PC-3 (cell line): ENCODE results near the gene ZNF346. TPM values are rescaled to one million over a fixed set of nuclear protein-coding genes. Genes with fewer than 3 reads are reported as not detected.

Experiments
- ATAC-seq: fragments of 200-7000 bp; cut with Tn5 transposase; 2 replicates; pipeline ENCODE4 v1.9.1; 2020; ENCODE audit warnings: mild to moderate bottlenecking, moderate library complexity
- BruUV-seq: library from RNA; stranded (reverse); fragments of 400-500 nt; replicated peaks from 2 replicates; lab custom pipeline; 2021; lab: Mats Ljungman, UMichigan
- CTCF ChIA-PET: fragments of 300-600 bp; sonication (Branson Sonifier 250); formaldehyde crosslinking; loops from one replicate; lab custom pipeline; 2022; ENCODE audit warnings: antibody characterized with exemption; lab: Charles Lee
- POLR2A ChIA-PET: fragments of 300-600 bp; sonication (Branson Sonifier 250); formaldehyde crosslinking; loops from one replicate; lab custom pipeline; 2022; ENCODE audit warnings: antibody characterized with exemption; ENCODE audit not compliant: unreplicated experiment; lab: Charles Lee
- DNase-seq: peaks from one replicate; pipeline ENCODE4 v3.0.0-alpha.2; 2015
- H2AFZ ChIP-seq: fragments of 300-600 bp; sonication (generic); 2 replicates; pipeline ENCODE4 v1.6.0; 2016; ENCODE audit warnings: antibody characterized with exemption, low read length
- H3F3A ChIP-seq: fragments of 300-600 bp; sonication (generic); one replicate; pipeline ENCODE4 v1.6.0; 2017; ENCODE audit warnings: antibody characterized with exemption, low read length, control low read depth, mild to moderate bottlenecking; ENCODE audit not compliant: unreplicated experiment
- H3K27ac ChIP-seq: fragments of 300-600 bp; sonication (generic); 2 replicates; pipeline ENCODE4 v1.5.1; 2016; ENCODE audit warnings: mild to moderate bottlenecking, low read length
- H3K27me3 ChIP-seq: fragments of 300-600 bp; sonication (generic); 2 replicates; pipeline ENCODE4 v1.6.1; 2016; ENCODE audit warnings: low read length, mixed read lengths
- H3K36me3 ChIP-seq: fragments of 300-600 bp; sonication (generic); 2 replicates; pipeline ENCODE4 v1.6.1; 2016; ENCODE audit warnings: low read depth, mixed run types, low read length, mixed read lengths
- H3K4me1 ChIP-seq: fragments of 300-600 bp; sonication (generic); 2 replicates; pipeline ENCODE4 v1.5.1; 2016; ENCODE audit warnings: low read length; ENCODE audit not compliant: insufficient read depth
- H3K4me2 ChIP-seq: fragments of 300-600 bp; sonication (generic); 2 replicates; pipeline ENCODE4 v1.6.0; 2016; ENCODE audit warnings: low read length
- H3K4me3 ChIP-seq: fragments of 300-600 bp; sonication (generic); 2 replicates; pipeline ENCODE4 v1.5.1; 2016; ENCODE audit warnings: mild to moderate bottlenecking, low read length, mixed read lengths
- H3K79me2 ChIP-seq: fragments of 300-600 bp; sonication (generic); 2 replicates; pipeline ENCODE4 v1.6.1; 2017; ENCODE audit warnings: low read length, mixed read lengths
- H3K9ac ChIP-seq: fragments of 300-600 bp; sonication (generic); 2 replicates; pipeline ENCODE4 v1.6.0; 2016; ENCODE audit warnings: mild to moderate bottlenecking, low read length
- H3K9me2 ChIP-seq: fragments of 300-600 bp; sonication (generic); replicated peaks from 2 replicates; pipeline ENCODE4 v1.6.1; 2016; ENCODE audit warnings: mixed run types, low read length, mixed read lengths
- H3K9me3 ChIP-seq: fragments of 300-600 bp; sonication (generic); 2 replicates; pipeline ENCODE4 v1.6.1; 2016; ENCODE audit warnings: low read length, mixed read lengths
- H4K20me1 ChIP-seq: fragments of 300-600 bp; sonication (generic); 2 replicates; pipeline ENCODE4 v1.6.1; 2016; ENCODE audit warnings: low read length, mixed read lengths
- CTCF ChIP-seq: fragments of 300-600 bp; sonication (generic); conservative IDR thresholded peaks from 2 replicates; pipeline ENCODE4 v1.5.1; 2017; ENCODE audit warnings: antibody characterized with exemption, low read depth, mild to moderate bottlenecking, low read length
- EZH2 ChIP-seq: fragments of 300-600 bp; sonication (generic); IDR thresholded peaks from one replicate; pipeline ENCODE4 v1.6.1; 2017; ENCODE audit warnings: antibody characterized with exemption, mild to moderate bottlenecking, low read length; ENCODE audit not compliant: unreplicated experiment
- EZH2phosphoT487 ChIP-seq: fragments of 300-600 bp; sonication (generic); IDR thresholded peaks from 2 replicates; pipeline ENCODE4 v1.6.1; 2018; ENCODE audit warnings: mild to moderate bottlenecking, antibody characterized with exemption, low read length, borderline replicate concordance
- intact Hi-C: fragments of 100-400 bp; cut with micrococcal nuclease; formaldehyde crosslinking; loops from 2 replicates; pipeline ENCODE4 v1.9.0; 2023
- total RNA-seq: library from RNA; depleted of rRNA; stranded (reverse); fragments of >200 nt; gene quantifications from 2 replicates; pipeline ENCODE4 v1.2.3, GENCODE V29; 2014

The ZNF346 gene
- total RNA-seq, 1 experiment from 2014 or later: 38.9 TPM

DNA sequence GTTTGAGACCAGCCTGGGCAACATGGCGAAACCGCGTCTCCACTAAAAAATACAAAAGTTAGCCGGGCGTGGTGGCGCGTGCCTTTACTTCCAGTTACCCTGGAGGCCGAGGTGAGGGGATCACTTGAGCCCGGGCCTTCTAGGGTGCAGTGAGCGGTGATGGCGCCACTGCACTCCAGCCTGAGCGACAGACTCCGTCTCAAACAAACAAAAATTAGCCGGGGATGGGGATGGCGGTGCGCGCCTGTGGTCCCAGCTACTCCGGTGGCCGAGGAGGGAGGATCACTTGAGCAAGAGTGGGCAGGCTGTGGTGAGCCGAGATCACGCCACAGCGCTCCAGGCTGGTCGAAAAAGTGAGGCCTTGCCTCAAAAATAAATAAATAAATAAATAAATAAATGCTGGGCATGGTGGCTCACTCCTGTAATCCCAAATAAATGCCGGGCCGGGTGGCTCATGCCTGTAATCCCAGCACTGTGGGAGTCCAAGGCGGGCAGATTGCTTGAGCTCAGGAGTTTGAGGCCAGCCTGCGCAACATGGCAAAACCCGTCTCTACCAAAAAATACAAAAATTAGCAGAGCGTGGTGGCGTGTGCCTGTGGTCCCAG is 95.0 kb downstream of the ZNF346 start:
- H3K36me3 ChIP-seq: no peaks in the 10 kb centered on the region
- BruUV-seq: no TSS peak
- H3K27ac ChIP-seq: no peak overlapping the region
- POLR2A ChIA-PET: interaction anchor here (0.6 kb wide), 1 partner anchor 19 kb away, joined by 3 read pairs; no protein-coding TSS in a partner anchor
- no peak overlapping the region for H2AFZ ChIP-seq
- H3F3A ChIP-seq: no peaks in the 10 kb centered on the region
- no peaks in the 10 kb centered on the region for H3K9me3 ChIP-seq
- H3K4me1 ChIP-seq: no peaks in the 10 kb centered on the region
- no peaks in the 10 kb centered on the region for H3K9me2 ChIP-seq
- intact Hi-C loops: no loop called here
- TF ChIP-seq CTCF (no peak), EZH2 (no peak), EZH2phosphoT487 (no peak)
- DNase-seq (no peak), ATAC-seq (no peak)
- no peak overlapping the region for H3K4me2 ChIP-seq
- no peaks in the 10 kb centered on the region for H3K79me2 ChIP-seq
- no peak overlapping the region for H3K4me3 ChIP-seq
- H3K27me3 ChIP-seq: no peaks in the 10 kb centered on the region
- H4K20me1 ChIP-seq: no peaks in the 10 kb centered on the region
- CTCF ChIA-PET: no interaction called here
- H3K9ac ChIP-seq: no peak overlapping the region

GRCh38 chr5:177122566-177122965 is 100.1 kb downstream of the ZNF346 start:
- DNase-seq (no peak), ATAC-seq (no peak)
- Histone ChIP-seq H3K79me2 (no peaks in the 10 kb centered on the region), H3K36me3 (no peaks in the 10 kb centered on the region), H3K9me2 (no peaks in the 10 kb centered on the region), H4K20me1 (no peaks in the 10 kb centered on the region), H3K27ac (no peak overlapping the region), H3K4me3 (no peak overlapping the region), H3K27me3 (no peaks in the 10 kb centered on the region), H3K4me2 (no peak overlapping the region), H3K9ac (no peak overlapping the region), H3K9me3 (no peaks in the 10 kb centered on the region), H2AFZ (no peak overlapping the region), H3K4me1 (no peaks in the 10 kb centered on the region), H3F3A (no peaks in the 10 kb centered on the region)
- TF ChIP-seq EZH2 (no peak), CTCF (no peak), EZH2phosphoT487 (no peak)
- ChIA-PET POLR2A (no interaction called here), CTCF (interaction anchor here (0.6 kb wide), 1 partner anchor 10 kb away, joined by 3 read pairs; no protein-coding TSS in a partner anchor)
- no TSS peak for BruUV-seq
- intact Hi-C loops: no loop called here

- Histone ChIP-seq H2AFZ (no peak overlapping the region), H3K36me3 (no peaks in the 10 kb centered on the region), H3K9ac (no peak overlapping the region), H4K20me1 (no peaks in the 10 kb centered on the region), H3K9me2 (no peaks in the 10 kb centered on the region), H3K79me2 (no peaks in the 10 kb centered on the region), H3K4me3 (no peak overlapping the region), H3K27ac (no peak overlapping the region), H3K4me2 (no peak overlapping the region), H3F3A (no peaks in the 10 kb centered on the region), H3K27me3 (no peaks in the 10 kb centered on the region), H3K9me3 (no peaks in the 10 kb centered on the region), H3K4me1 (no peaks in the 10 kb centered on the region)
- no TSS peak for BruUV-seq
- no peak for DNase-seq
- TF ChIP-seq EZH2phosphoT487 (no peak), CTCF (no peak), EZH2 (no peak)
- CTCF ChIA-PET: no interaction called here
- no peak for ATAC-seq
- intact Hi-C loops: no loop called here
- POLR2A ChIA-PET: no interaction called here
These were observed 101.4 kb downstream of the ZNF346 start for GRCh38 chr5:177123789-177124485.
